ENCODE results near the gene PCK1. TPM values are rescaled to one million over a fixed set of nuclear protein-coding genes. Genes with fewer than 3 reads are reported as not detected.

The PCK1 gene
- total RNA-seq, 6 donors from 2014 or later = 0.23 to 1.3 (median 0.51) TPM; not detected in 3

DNA sequence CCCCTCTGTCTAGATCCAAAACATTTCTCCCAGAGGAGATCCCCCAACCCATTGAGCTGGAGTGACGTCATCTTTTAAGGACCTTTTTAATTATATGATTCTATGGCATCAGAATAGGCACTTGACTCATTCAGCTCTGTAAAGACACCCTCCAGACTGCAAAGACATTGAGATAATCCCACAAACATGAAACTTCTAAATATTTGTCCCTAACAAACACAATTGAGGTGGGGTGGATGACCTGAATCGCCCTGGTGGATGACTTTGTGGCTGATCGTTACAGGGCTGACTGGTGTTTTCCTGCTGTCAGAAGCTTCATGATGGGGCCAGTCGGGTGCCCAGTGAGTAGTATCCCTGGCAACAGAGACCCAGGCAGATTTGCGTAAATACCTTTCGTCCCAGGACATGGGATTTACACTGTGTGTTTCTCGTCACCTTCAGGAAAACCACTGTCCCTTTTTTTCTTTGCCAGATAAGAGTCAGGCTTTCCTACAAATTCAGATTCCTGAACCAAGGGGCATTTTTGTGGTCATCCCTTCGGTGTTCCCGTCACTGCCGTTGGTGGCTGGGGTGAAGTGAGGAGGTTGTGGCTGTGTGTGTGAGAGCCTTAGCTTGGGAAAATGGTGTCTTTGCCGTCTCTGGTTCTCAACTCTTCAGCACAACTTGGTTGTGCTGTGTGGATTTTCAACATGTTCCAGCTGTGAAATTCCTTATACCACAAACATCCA is 5.3 kb upstream of the PCK1 start:
- no peaks in the 10 kb centered on the region for H3K27me3 ChIP-seq
- 64 to 70% methylated on average over 11 of the region's 11 CpGs for WGBS, 2 donors
- ATAC-seq (ENCODE audit: low FRiP score in 2 of 2) (no peak), DNase-seq (no peak)
- H3K4me3 ChIP-seq = no peak overlapping the region
- H3K4me1 ChIP-seq = no peaks in the 10 kb centered on the region
- H3K27ac ChIP-seq = no peak overlapping the region
- no peaks in the 10 kb centered on the region for H3K36me3 ChIP-seq
- H3K9me3 ChIP-seq = no peaks in the 10 kb centered on the region
- no peak for TF ChIP-seq EP300 (IDR thresholded peaks at IDR 0.05)
- no peak for TF ChIP-seq POLR2AphosphoS5 (IDR thresholded peaks at IDR 0.05)
- no peak for TF ChIP-seq POLR2A (IDR thresholded peaks at IDR 0.05)

DNA sequence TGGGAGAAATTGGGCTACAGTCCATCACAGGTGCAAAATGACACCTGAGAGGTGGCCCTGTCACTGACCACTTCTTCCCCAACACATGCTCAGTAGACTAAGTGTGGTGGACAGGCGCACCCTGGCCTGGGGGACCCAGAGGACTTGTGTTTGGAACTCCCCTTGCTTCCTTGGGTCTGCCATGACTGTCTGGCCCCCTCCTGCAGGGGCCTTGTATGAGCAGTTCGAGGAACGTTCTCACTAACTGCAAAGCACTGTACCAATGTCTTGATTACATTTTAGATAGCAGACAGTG is 4.0 kb upstream of the PCK1 start:
- H3K4me1 ChIP-seq = no peaks in the 10 kb centered on the region
- ATAC-seq (ENCODE audit: low FRiP score in 2 of 2) (no peak), DNase-seq (no peak)
- no peak for TF ChIP-seq POLR2A (IDR thresholded peaks at IDR 0.05)
- TF ChIP-seq POLR2AphosphoS5 (IDR thresholded peaks at IDR 0.05) = no peak
- TF ChIP-seq CTCF (IDR thresholded peaks at IDR 0.05) = no peak
- TF ChIP-seq EP300 (IDR thresholded peaks at IDR 0.05) = no peak
- H3K9me3 ChIP-seq = no peaks in the 10 kb centered on the region
- H3K4me3 ChIP-seq = no peak overlapping the region
- no peaks in the 10 kb centered on the region for H3K36me3 ChIP-seq
- WGBS, 2 donors = 77 to 100% methylated on average over 1 to 3 of the region's 3 CpGs
- H3K27me3 ChIP-seq = no peaks in the 10 kb centered on the region
- no peak overlapping the region for H3K27ac ChIP-seq

GRCh38 chr20:57557926-57558613 is 2.8 kb upstream of the PCK1 start:
- DNase-seq (no peak), ATAC-seq (ENCODE audit: low FRiP score in 2 of 2) (no peak)
- WGBS, 2 donors = 77% methylated on average over 9 of the region's 9 CpGs
- Histone ChIP-seq H3K36me3 (no peaks in the 10 kb centered on the region), H3K27me3 (no peaks in the 10 kb centered on the region), H3K9me3 (no peaks in the 10 kb centered on the region), H3K27ac (no peak overlapping the region), H3K4me1 (no peaks in the 10 kb centered on the region), H3K4me3 (no peak overlapping the region)
- TF ChIP-seq CTCF (IDR thresholded peaks at IDR 0.05) (no peak), POLR2AphosphoS5 (IDR thresholded peaks at IDR 0.05) (no peak), POLR2A (IDR thresholded peaks at IDR 0.05) (no peak), EP300 (IDR thresholded peaks at IDR 0.05) (no peak)

GRCh38 chr20:57558614-57559288 is 2.2 kb upstream of the PCK1 start:
- no peak overlapping the region for H3K4me3 ChIP-seq
- no peaks in the 10 kb centered on the region for H3K36me3 ChIP-seq
- no peaks in the 10 kb centered on the region for H3K4me1 ChIP-seq
- no peak for TF ChIP-seq POLR2AphosphoS5 (IDR thresholded peaks at IDR 0.05)
- TF ChIP-seq CTCF (IDR thresholded peaks at IDR 0.05) = no peak
- no peak for TF ChIP-seq POLR2A (IDR thresholded peaks at IDR 0.05)
- no peak for TF ChIP-seq EP300 (IDR thresholded peaks at IDR 0.05)
- H3K9me3 ChIP-seq = no peaks in the 10 kb centered on the region
- 75 to 76% methylated on average over 14 to 15 of the region's 15 CpGs for WGBS, 2 donors
- no peak for ATAC-seq (ENCODE audit: low FRiP score in 2 of 2)
- no peaks in the 10 kb centered on the region for H3K27me3 ChIP-seq
- H3K27ac ChIP-seq = no peak overlapping the region
- DNase-seq = no peak

DNA sequence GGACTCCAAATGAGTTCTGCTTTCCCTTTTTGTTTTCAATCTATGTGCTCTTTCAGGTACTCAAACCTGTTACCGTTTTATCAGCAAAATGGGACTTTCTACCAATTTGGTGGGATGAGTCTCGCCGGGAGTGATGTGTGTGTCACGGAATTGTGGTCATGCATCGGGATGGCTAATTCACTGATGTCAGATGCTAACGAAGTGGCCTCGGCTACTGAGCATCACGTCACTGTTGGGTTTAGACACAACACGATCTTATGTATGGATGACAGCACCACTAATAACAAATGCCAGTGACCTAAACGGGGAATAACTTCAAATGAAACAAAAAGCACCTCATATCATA is 1.6 kb upstream of the PCK1 start:
- no peaks in the 10 kb centered on the region for H3K36me3 ChIP-seq
- no peaks in the 10 kb centered on the region for H3K27me3 ChIP-seq
- no peak overlapping the region for H3K27ac ChIP-seq
- ATAC-seq (ENCODE audit: low FRiP score in 2 of 2) (no peak), DNase-seq (no peak)
- WGBS, 2 donors = 86 to 88% methylated on average over 10 of the region's 10 CpGs
- no peaks in the 10 kb centered on the region for H3K9me3 ChIP-seq
- H3K4me1 ChIP-seq = no peaks in the 10 kb centered on the region
- TF ChIP-seq EP300 (IDR thresholded peaks at IDR 0.05) (no peak), POLR2AphosphoS5 (IDR thresholded peaks at IDR 0.05) (no peak), POLR2A (IDR thresholded peaks at IDR 0.05) (no peak), CTCF (IDR thresholded peaks at IDR 0.05) (no peak)
- H3K4me3 ChIP-seq = no peak overlapping the region
